A549 (cell line): ENCODE results near the gene LRCH1. TPM values are rescaled to one million over a fixed set of nuclear protein-coding genes. Genes with fewer than 3 reads are reported as not detected.

Experiments used
- ATAC-seq, 2 experiments: fragments of 200-7000 bp in 1 of 2; fragments of >200 bp in 1 of 2; cut with Nextera tagmentation in 1 of 2; cut with Tn5 transposase in 1 of 2; 3 replicates each; pipeline versions ENCODE4 v1.8.0 to v1.9.1; 2018 to 2020; ENCODE audit warnings: mild to moderate bottlenecking in 1 of 2, moderate library complexity in 1 of 2
- CTCF ChIA-PET: fragments of 300-600 bp; sonication (Branson Sonifier 250); formaldehyde crosslinking; extraction: SDS; loops from one replicate; lab custom pipeline; 2021; ENCODE audit warnings: antibody characterized with exemption, inconsistent platforms; lab: Yijun Ruan, JAX
- POLR2A ChIA-PET: fragments of 350-600 bp; formaldehyde crosslinking; extraction: SDS; loops from one replicate; lab custom pipeline; 2021; ENCODE audit warnings: antibody characterized with exemption, inconsistent platforms; lab: Yijun Ruan, JAX
- DNase-seq, 2 experiments: peaks; one replicate each; pipeline versions ENCODE4 v3.0.0 to v3.0.0-alpha.2; 2011 to 2016; ENCODE audit warnings: low read depth in 1 of 2, low spot score in 1 of 2
- FAIRE-seq: peaks from 2 replicates; lab custom pipeline; 2011; peaks lifted over from hg19 to GRCh38; lab: Jason Lieb, UNC
- H3K27ac ChIP-seq, 2 experiments: fragments of >200 bp; sonication (Bioruptor Twin); formaldehyde crosslinking; 3 replicates each; pipeline ENCODE4 v1.5.1; 2016 to 2017
- H3K4me1 ChIP-seq: fragments of >200 bp; sonication (Bioruptor Twin); formaldehyde crosslinking; 3 replicates; pipeline ENCODE4 v1.6.1; 2016
- H3K4me2 ChIP-seq: fragments of >200 bp; sonication (Bioruptor Twin); formaldehyde crosslinking; 3 replicates; pipeline ENCODE4 v1.6.1; 2016
- H3K4me3 ChIP-seq: fragments of >200 bp; sonication (Bioruptor Twin); formaldehyde crosslinking; 3 replicates; pipeline ENCODE4 v1.5.1; 2016
- H3K9me3 ChIP-seq: fragments of >200 bp; sonication (Bioruptor Twin); formaldehyde crosslinking; 3 replicates; pipeline ENCODE4 v1.6.1; 2016
- CHD2 ChIP-seq: fragments of 150-350 bp; IDR thresholded peaks from 2 replicates; pipeline ENCODE4 v1.6.1; 2014; ENCODE audit warnings: low read length; ENCODE audit not compliant: partially characterized antibody
- CTCF ChIP-seq: fragments of >200 bp; sonication (Bioruptor Twin); formaldehyde crosslinking; IDR thresholded peaks from 3 replicates; pipeline ENCODE4 v1.5.1; 2016
- EHF ChIP-seq: fragments of 250-450 bp; sonication (Bioruptor Pico); IDR thresholded peaks from 2 replicates; pipeline ENCODE4 v1.5.0; 2020; ENCODE audit warnings: mild to moderate bottlenecking
- EHMT2 ChIP-seq: fragments of 200-600 bp; sonication (generic); IDR thresholded peaks from 2 replicates; pipeline ENCODE4 v1.6.1; 2016; ENCODE audit warnings: antibody characterized with exemption, low read depth, mild to moderate bottlenecking, moderate library complexity
- EP300 ChIP-seq, 2 experiments: fragments of >200 bp; sonication (Bioruptor Twin); formaldehyde crosslinking; IDR thresholded peaks; 2 replicates in 1 of 2; 3 replicates in 1 of 2; pipeline ENCODE4 v1.6.1; 2016 to 2017
- FOSL2 ChIP-seq, 2 experiments: fragments of 450-650 bp in 1 of 2; fragments of >200 bp in 1 of 2; sonication (Bioruptor Twin) in 1 of 2; formaldehyde crosslinking; IDR thresholded peaks; 2 replicates each; pipeline versions ENCODE4 v1.5.0 to v1.6.1; 2016 to 2020; ENCODE audit warnings: mild to moderate bottlenecking in 1 of 2, moderate library complexity in 1 of 2
- HDAC2 ChIP-seq: fragments of 200-600 bp; sonication (generic); IDR thresholded peaks from 2 replicates; pipeline ENCODE4 v1.6.1; 2016
- HEYL ChIP-seq: fragments of 250-450 bp; sonication (Bioruptor Pico); IDR thresholded peaks from 2 replicates; pipeline ENCODE4 v1.8.0; 2021; ENCODE audit warnings: mild to moderate bottlenecking, moderate library complexity
- JUNB ChIP-seq: fragments of >200 bp; sonication (Bioruptor Twin); formaldehyde crosslinking; IDR thresholded peaks from 2 replicates; pipeline ENCODE4 v1.6.1; 2016
- KDM1A ChIP-seq: fragments of 200-600 bp; sonication (generic); IDR thresholded peaks from 2 replicates; pipeline ENCODE4 v1.6.1; 2016; ENCODE audit warnings: low read depth, mild to moderate bottlenecking
- MAFK ChIP-seq: fragments of 450-650 bp; IDR thresholded peaks from 2 replicates; pipeline ENCODE4 v1.6.1; 2014; ENCODE audit not compliant: partially characterized antibody
- NFE2L2 ChIP-seq: fragments of 150-350 bp; conservative IDR thresholded peaks from 2 replicates; pipeline ENCODE4 v1.6.1; 2014; ENCODE audit warnings: low read length
- PBX3 ChIP-seq: IDR thresholded peaks from 2 replicates; pipeline ENCODE4 v1.6.1; 2012
- POLR2A ChIP-seq: IDR thresholded peaks from 2 replicates; pipeline ENCODE4 v1.6.1; 2012; ENCODE audit warnings: mild to moderate bottlenecking, low read length
- RARB ChIP-seq: fragments of 250-450 bp; sonication (Bioruptor Pico); IDR thresholded peaks from 2 replicates; pipeline ENCODE4 v1.8.0; 2021; ENCODE audit warnings: mild to moderate bottlenecking, moderate library complexity
- REST ChIP-seq: fragments of 200-600 bp; sonication (generic); IDR thresholded peaks from 2 replicates; pipeline ENCODE4 v1.6.1; 2016; ENCODE audit warnings: antibody characterized with exemption, mild to moderate bottlenecking, moderate library complexity
- SREBF2 ChIP-seq: fragments of 450-650 bp; IDR thresholded peaks from 2 replicates; pipeline ENCODE4 v1.6.1; 2014; ENCODE audit warnings: mild to moderate bottlenecking, moderate library complexity
- TFCP2L1 ChIP-seq: fragments of 250-450 bp; sonication (Bioruptor Pico); IDR thresholded peaks from 2 replicates; pipeline ENCODE4 v1.5.0; 2021; ENCODE audit warnings: mild to moderate bottlenecking
- USF2 ChIP-seq: fragments of 450-650 bp; IDR thresholded peaks from 2 replicates; pipeline ENCODE4 v1.6.1; 2014; ENCODE audit warnings: antibody characterized with exemption
- WGBS: methylation state at CpG from one replicate; pipeline ENCODE4 v1.1.6; 2017; ENCODE audit errors: missing lambda C conversion rate; 5-methylcytosine and 5-hydroxymethylcytosine counted together
- polyA plus RNA-seq, 4 experiments: library from polyadenylated mRNA; depleted of rRNA in 3 of 4; stranded (reverse); fragments of >200 nt; fragmentation: RNase III in 1 of 4; extraction: RNeasy Plus Mini Kit Qiagen cat#74134 plus additional on column Dnase treatment in 1 of 4; gene quantifications; 2 replicates in 3 of 4; 3 replicates in 1 of 4; pipeline ENCODE4 v1.2.3, GENCODE V29; 2011 to 2017

LRCH1 gene
- polyA plus RNA-seq, 2 of the 4 experiments (the other 2 are of a cell fraction), result 8.5 to 16.4 TPM

- DNase-seq (no peak), ATAC-seq (no peak), FAIRE-seq (no peak)
- no peak overlapping the region for H3K4me3 ChIP-seq
- no peaks in the 10 kb centered on the region for H3K9me3 ChIP-seq
- CTCF ChIA-PET, result no interaction called here
- WGBS, result 50% methylated on average over 4 of the region's 4 CpGs
- POLR2A ChIA-PET, result interaction anchor here (1.5 kb wide), 1 partner anchor 30 kb away, joined by 3 read pairs; no protein-coding TSS in a partner anchor
- H3K27ac ChIP-seq, result peak overlapping the region; percentile 64 to 68; a peak in 4 of 6 replicates
- peaks cover 53% of the 10 kb centered on the region for H3K4me1 ChIP-seq
- peak overlapping the region; percentile 64; the same call in 2 of the 3 replicates for H3K4me2 ChIP-seq
- TF ChIP-seq CHD2, result no peak
- TF ChIP-seq EP300 (IDR thresholded peaks at IDR 0.05), result no peak
- no peak for TF ChIP-seq EHF
- no peak for TF ChIP-seq PBX3
- TF ChIP-seq EHMT2, result no peak
- no peak for TF ChIP-seq SREBF2
- no peak for TF ChIP-seq POLR2A
- TF ChIP-seq KDM1A, result no peak
- TF ChIP-seq USF2, result no peak
These were observed 23.6 kb upstream of the LRCH1 start for GRCh38 chr13:46529216-46529919.

- Histone ChIP-seq H3K27ac (peak overlapping the region; percentile 71 to 78), H3K4me3 (no peak overlapping the region), H3K4me1 (peaks cover 53% of the 10 kb centered on the region), H3K9me3 (no peaks in the 10 kb centered on the region), H3K4me2 (peak overlapping the region; percentile 64)
- ATAC-seq (peak in 1 of 2 experiments; percentile 27; a peak in 2 of 6 replicates), FAIRE-seq (no peak), DNase-seq (peak in 1 of 2 experiments; percentile 27)
- TF ChIP-seq JUNB (peak; percentile 50), FOSL2 (IDR thresholded peaks at IDR 0.05) (0 out of 2 replicates have a peak, but pooled peaks have one; percentile 27), FOSL2 (CRISPR knock-in tag; IDR thresholded peaks at IDR 0.05) (peak; percentile 41; the same call in 1 of the 2 replicates), RARB (CRISPR knock-in tag) (no peak)
- WGBS, result 40% methylated on average over 4 of the region's 4 CpGs
- ChIA-PET POLR2A (interaction anchor here (1.5 kb wide), 1 partner anchor 31 kb away, joined by 3 read pairs; no protein-coding TSS in a partner anchor), CTCF (interaction anchor here (1.3 to 1.5 kb wide), 2 partner anchors 21 to 266 kb away, joined by 3 to 6 read pairs; partner anchors contain the start of gene ESD)
These were observed 22.7 kb upstream of the LRCH1 start for GRCh38 chr13:46530084-46530935.

GRCh38 chr13:46531953-46532352 lies 21.0 kb upstream of the LRCH1 start:
- H3K4me3 ChIP-seq, result no peak overlapping the region
- TF ChIP-seq TFCP2L1 (CRISPR knock-in tag) (no peak), MAFK (peak; percentile 41)
- CTCF ChIA-PET, result interaction anchor here (1.0 to 1.5 kb wide), 2 partner anchors 15 to 265 kb away, joined by 3 read pairs; partner anchors contain the start of gene ESD
- peak in 1 of 2 experiments; percentile 14 for DNase-seq
- peak overlapping the region; percentile 64 for H3K4me2 ChIP-seq
- WGBS, result 50% methylated on average over 3 of the region's 3 CpGs
- peak; percentile 17 to 54; a peak in 3 of 6 replicates for ATAC-seq
- no peaks in the 10 kb centered on the region for H3K9me3 ChIP-seq
- peaks cover 52% of the 10 kb centered on the region for H3K4me1 ChIP-seq
- H3K27ac ChIP-seq, result peak overlapping the region; percentile 71 to 78
- POLR2A ChIA-PET, result no interaction called here
- no peak for FAIRE-seq

GRCh38 chr13:46535002-46535401 lies 18.0 kb upstream of the LRCH1 start:
- ChIA-PET CTCF (no interaction called here), POLR2A (no interaction called here)
- DNase-seq, result no peak
- no peak for ATAC-seq
- Histone ChIP-seq H3K4me3 (no peak overlapping the region), H3K4me1 (peaks cover 38% of the 10 kb centered on the region), H3K27ac (no peak overlapping the region), H3K9me3 (no peaks in the 10 kb centered on the region), H3K4me2 (no peak overlapping the region)
- 97% methylated on average over 4 of the region's 4 CpGs for WGBS
- FAIRE-seq, result no peak
- TF ChIP-seq CTCF, result no peak
- TF ChIP-seq USF2, result no peak
- TF ChIP-seq REST, result no peak
- TF ChIP-seq HEYL (CRISPR knock-in tag), result no peak
- TF ChIP-seq NFE2L2, result no peak
- no peak for TF ChIP-seq HDAC2
